Measurements from ENCODE around the gene SEMA4A.

SEMA4A gene

GRCh38 chr1:156136970-156137483 is 16.4 kb upstream of the SEMA4A start:
- DNase-seq: no peak

DNA sequence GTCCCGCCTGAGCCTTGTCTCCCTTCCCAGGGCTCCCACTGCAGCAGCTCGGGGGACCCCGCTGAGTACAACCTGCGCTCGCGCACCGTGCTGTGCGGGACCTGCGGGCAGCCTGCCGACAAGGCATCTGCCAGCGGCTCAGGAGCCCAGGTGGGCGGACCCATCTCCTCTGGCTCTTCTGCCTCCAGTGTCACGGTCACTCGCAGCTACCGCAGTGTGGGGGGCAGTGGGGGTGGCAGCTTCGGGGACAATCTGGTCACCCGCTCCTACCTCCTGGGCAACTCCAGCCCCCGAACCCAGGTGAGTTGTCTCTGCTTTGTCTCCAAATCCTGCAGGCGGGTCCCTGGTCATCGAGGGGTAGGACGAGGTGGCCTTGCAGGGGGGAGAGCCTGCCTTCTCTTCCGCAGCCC is 14.9 kb upstream of the SEMA4A start:
- DNase-seq: no peak

DNA sequence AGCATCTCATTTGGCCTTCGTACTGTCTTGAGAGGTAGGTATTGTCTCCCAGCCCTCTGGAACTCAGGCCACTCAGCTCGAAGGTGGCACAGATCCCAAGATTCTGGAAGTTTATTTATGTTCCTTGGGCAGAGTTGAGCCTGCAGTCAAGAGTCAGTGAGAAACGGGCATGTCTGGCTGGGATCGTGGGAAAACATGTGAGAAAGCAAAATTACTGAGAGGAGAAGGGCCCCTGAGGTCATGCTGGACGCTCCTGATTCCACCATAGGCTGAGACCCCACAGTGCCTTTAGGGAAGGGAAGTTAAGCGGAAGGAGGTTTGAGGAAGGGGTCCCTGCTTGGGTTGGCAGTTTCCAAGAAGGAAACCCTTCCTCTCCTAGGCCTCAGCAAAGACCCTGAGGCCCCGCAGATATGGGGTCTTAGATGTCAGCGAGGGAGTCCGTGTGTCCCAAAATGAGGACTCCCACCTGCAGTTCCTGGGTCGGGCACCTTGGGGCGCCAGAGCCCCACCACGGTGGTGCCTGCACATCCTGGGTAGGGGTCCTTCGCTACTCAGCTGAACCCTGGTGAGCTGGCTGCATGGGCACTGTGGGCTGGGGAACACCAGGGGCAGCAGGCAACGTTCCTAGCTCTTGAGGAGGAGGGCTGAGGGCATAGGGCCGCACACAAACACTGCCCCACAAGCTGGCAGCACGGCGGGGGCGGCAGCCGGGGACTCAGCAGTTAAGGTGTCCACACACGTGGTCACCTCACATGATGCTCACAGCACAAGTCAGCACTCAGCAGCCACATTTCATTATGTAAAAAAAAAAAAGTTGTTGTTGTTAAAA is 12.3 kb upstream of the SEMA4A start:
- no peak for DNase-seq

- no peak for DNase-seq
These were observed 9.5 kb upstream of the SEMA4A start for GRCh38 chr1:156143765-156144489.

DNA sequence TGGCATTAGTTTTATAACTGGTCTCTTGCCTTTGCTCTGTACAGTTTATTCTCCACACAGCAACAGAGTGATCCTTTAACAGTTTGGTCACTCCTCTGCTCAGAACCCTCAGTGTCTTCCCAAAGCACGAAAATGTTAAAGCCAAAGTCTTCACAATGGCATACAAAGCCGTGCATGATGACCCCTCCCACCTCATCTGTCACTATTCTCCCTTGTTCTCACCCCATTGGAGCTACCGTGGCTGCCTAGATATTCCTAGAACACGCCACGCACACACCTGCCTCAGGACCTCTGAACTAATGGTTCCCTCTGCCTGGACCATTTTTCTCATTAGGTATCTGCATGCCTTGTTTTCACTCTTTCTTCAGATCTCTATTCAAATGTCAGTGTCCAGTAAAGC is 8.6 kb upstream of the SEMA4A start:
- DNase-seq: no peak

DNA sequence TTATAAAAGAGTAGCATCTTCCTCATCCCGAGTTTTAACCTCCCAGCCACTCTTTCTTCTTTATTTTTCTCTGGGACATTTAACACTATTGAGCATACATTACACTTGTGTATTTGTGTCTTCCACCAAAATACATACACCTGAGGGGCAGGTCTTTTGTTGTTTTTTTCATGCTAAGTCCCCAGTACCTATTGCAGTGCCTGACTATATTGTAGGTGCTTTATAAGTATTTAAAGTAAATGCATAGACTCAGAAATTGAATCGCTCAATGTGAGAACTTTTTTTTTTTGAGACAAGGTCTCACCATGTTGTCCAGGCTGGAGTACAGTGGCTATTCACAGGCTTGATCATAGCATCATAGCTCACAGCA is 7.8 kb upstream of the SEMA4A start:
- no peak for DNase-seq

- peak; percentile 75 for DNase-seq
These were observed 7.2 kb upstream of the SEMA4A start for GRCh38 chr1:156146020-156146768.

DNA sequence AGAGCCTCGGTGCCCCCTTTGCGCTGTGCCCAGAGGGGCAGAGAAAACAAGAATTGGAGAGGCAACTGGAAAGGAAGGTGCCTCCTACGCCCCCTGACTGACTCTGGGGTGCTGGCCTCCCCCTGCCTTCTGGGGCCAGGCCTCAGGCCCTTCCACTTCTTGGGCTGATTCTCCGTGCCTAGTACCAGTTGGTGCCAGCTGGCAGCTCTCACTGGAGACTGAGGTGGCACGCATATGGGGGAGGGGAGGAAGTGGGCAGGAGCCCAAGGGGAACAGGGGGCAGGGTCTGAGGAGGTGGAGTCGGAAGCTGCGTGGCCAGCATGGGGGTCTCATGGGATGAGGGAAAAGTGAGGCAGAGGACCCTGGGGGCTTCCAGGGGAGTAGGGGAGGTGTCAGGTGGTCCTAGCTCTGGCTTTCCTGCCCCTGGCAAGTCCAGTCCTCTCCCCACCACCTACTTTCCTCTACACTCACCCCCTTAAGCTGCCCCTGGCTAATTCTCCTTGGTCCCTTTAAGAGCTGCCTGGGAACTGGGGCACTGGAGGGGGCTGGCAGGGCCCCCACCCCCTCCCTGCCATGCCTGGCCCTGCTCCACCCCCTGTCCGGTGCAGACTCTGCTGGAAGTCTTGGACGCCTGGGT is 6.5 kb upstream of the SEMA4A start:
- no peak for DNase-seq

DNA sequence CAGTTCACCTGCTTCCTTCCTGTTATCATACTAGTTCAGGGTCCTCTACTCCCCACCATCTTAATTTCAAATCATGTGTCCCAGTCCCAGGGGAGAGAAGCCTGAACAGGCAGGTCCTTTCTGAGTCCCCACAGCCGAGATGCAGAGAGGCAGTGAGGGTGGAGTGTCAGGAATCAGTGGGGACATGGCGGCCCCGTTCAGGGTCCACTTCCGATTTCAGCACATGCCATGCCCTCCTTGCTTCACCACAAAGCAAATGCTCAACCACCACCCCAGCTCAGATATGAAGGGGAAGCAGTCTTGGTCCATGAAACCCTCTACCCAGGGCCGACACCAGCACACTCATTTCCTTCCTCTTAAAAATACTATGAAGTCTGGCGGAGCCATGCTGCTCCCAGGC is 5.2 kb upstream of the SEMA4A start:
- no peak for DNase-seq

DNA sequence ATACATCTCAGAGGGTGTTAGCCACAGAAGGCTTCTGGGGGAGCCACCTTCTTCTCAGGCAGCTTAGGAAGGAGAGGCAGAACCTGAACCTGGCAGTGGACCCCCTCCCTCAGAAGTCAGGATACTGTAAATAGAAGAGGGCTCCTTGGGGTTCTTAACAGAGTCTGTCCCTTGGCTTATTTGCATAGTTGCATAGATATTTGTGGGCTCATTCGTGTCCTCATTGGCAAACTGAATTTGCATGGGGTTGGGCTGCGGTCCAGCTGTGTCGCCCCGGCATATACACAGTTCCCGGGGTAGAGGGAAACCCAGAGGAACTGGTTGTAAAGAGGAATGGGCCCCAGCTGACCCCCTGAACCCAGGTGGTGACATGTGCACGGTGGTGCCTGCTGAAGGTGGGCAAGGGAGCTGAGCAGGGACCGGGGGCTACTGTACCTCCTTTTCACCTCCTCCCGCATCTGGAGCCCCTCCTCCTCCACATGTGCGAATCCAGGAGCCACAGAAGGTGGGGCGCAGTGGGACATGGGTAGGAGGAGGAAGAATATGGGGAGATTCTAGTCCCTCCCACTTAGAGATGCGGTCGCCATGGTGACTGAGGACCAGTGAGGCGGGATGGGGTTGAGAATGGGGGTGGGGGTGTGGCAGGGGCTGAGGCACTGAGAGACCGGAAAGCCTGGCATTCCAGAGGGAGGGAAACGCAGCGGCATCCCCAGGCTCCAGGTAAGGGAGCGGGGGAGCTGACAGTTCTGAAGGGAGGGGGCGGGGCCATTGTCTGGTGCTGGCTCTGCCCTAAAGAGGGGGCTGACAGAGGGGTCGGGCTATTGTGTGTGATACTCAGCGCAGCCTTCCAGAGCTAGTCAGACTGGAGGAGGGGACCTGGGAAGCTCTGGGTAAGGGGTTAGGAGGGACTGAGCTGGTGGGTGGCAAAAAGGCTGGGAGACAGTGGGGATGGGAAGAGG is 3.7 kb upstream of the SEMA4A start:
- no peak for DNase-seq

DNA sequence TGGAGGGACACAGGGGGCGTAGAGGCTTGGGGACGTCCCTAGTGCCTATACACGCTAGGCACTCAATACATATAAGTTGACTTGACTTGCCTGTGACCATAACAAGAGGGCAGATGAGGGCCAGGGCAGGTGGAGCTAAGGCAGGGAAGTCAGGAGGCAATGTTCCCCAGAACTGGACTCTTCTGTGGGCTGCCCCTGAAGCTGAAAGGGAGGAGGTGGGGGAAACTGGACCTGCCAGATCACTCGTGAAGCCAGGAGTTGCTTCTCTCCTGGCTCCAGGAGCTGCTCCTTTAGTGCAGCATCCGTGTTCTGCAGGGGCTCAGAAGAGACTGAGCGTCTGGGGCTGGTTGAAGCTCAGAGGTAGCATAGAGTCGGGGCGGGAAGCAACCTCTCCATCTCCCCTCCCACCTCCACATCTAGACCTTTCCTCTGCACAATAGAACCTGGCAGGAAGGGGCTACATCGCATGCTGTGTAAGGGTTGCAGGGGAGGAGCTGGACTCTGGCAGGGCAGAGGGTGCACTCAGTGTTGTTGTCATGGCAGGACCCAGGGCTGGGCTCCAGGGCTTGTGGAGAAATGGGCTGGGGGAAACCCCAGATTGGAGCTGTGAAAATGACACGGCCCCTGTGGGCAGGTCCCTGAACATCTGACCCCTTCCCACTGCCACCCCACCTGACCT is 2.9 kb upstream of the SEMA4A start:
- no peak for DNase-seq

GRCh38 chr1:156151093-156151688 is 2.2 kb upstream of the SEMA4A start:
- DNase-seq: no peak

GRCh38 chr1:156152628-156153027 is 757 bp upstream of the SEMA4A start:
- no peak for DNase-seq

- no peak for DNase-seq
These were observed 948 bp downstream of the SEMA4A start for GRCh38 chr1:156154317-156154749.

DNA sequence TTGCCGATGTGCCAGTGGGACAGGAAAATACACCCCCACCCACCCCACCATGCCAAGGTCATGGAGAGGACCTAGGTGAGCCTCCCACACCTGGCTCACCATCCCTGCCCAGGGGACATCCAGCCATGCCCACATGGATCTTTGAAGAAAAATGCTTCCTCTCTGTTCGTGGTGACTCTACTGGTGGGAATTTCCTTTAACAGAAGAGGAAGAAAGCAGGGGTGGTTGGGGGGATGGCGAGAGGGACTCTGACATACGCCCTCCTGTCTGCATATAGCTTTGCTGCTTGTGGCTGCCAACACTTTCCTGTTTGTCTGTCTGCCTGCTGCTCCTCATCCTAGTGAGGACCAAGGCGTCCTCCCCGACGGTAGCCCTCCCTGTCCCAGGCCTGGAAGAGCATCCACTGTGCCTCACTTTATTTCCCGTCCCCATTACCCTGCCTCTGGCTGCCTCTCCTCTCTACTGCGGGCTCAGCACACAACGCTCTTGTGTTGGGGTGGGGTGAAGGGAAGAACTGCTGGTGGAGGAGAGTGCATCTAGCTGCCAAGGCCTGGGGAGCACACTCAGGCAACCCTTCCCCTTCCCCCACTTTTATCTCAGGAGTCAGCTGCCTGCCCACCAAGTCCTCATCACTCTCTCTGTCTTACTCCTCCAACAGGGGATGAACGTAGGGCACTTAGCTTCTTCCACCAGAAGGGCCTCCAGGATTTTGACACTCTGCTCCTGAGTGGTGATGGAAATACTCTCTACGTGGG is 2.5 kb downstream of the SEMA4A start:
- no peak for DNase-seq

DNA sequence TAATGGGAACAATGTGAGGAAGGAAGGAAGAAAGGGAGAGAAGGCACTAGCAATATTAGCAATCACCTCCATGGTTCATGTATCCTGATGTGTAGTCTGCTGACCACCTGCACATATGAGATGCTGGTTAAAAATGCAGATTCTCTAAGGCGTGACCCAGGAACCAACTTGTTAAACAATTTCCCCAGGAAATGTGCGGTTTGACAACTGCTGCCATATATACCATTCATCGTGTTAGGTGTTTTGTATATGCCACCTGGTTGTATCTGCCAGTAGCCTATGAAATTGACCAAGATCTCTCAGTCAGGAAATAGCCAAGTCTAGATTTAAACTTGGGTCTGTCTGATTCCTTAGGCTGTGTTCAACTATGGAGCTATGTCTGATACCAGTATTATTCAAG is 4.1 kb downstream of the SEMA4A start:
- no peak for DNase-seq

DNA sequence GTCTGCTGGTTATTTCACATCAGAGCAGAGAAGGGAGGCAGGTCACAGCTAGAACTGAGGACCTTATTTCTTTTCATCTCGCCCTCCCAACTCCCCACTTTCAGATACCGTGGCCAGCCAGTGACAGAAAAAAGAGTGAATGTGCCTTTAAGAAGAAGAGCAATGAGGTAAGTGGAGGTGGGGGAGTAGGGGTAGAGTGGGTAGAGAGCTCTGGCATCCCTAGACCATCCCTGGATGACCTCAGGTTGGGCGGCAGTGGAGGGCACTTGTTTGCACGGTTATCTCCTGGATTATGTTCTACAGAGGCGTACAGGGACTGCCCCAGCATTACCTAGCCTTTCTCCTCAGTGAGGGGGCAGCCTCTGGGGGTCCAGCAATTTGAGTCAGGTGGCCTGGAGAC is 4.6 kb downstream of the SEMA4A start:
- no peak for DNase-seq

- DNase-seq: no peak
These were observed 6.8 kb downstream of the SEMA4A start for GRCh38 chr1:156160000-156160742.

GRCh38 chr1:156160743-156161171 is 7.4 kb downstream of the SEMA4A start:
- peak; percentile 42 for DNase-seq

All from T1000 (cell line).